KMS-11 (cell line): ENCODE results near the gene SLC16A6.
"Not testable (repeated sequence)": the region's sequence is repeated elsewhere in the genome, so short reads cannot be mapped to it uniquely, and the experiment has no call there.

Experiments used
- H2AFZ ChIP-seq: fragments of 200-600 bp; sonication (generic); 2 replicates; pipeline ENCODE4 v1.6.1; 2016; ENCODE audit warnings: antibody characterized with exemption, mixed run types, low read depth
- H3K27ac ChIP-seq: fragments of 200-600 bp; sonication (generic); 2 replicates; pipeline ENCODE4 v1.6.1; 2016; ENCODE audit warnings: mild to moderate bottlenecking, mixed run types
- H3K27me3 ChIP-seq: fragments of 200-600 bp; sonication (generic); 2 replicates; pipeline ENCODE4 v1.6.1; 2017; ENCODE audit warnings: mild to moderate bottlenecking, low read depth, mixed run types, moderate library complexity; ENCODE audit not compliant: insufficient read depth
- H3K36me3 ChIP-seq: fragments of 200-600 bp; sonication (generic); 2 replicates; pipeline ENCODE4 v1.6.1; 2017; ENCODE audit warnings: mild to moderate bottlenecking, mixed run types; ENCODE audit not compliant: insufficient read depth
- H3K4me1 ChIP-seq: fragments of 200-600 bp; sonication (generic); 2 replicates; pipeline ENCODE4 v1.6.1; 2016; ENCODE audit warnings: mild to moderate bottlenecking, low read depth, mixed run types; ENCODE audit not compliant: poor library complexity, severe bottlenecking
- H3K4me2 ChIP-seq: fragments of 200-600 bp; sonication (generic); 2 replicates; pipeline ENCODE4 v1.7.0; 2016; ENCODE audit warnings: mild to moderate bottlenecking, mixed run types
- H3K4me3 ChIP-seq: fragments of 200-600 bp; sonication (generic); IDR thresholded peaks from 2 replicates; pipeline ENCODE4 v1.6.1; 2017; ENCODE audit warnings: low read depth, low read length, mixed read lengths; ENCODE audit not compliant: insufficient read depth
- H3K79me2 ChIP-seq: fragments of 200-600 bp; sonication (generic); 2 replicates; pipeline ENCODE4 v1.6.1; 2016; ENCODE audit warnings: low read depth, mixed run types; ENCODE audit not compliant: insufficient read depth
- H3K9ac ChIP-seq: fragments of 200-600 bp; sonication (generic); 2 replicates; pipeline ENCODE4 v1.6.1; 2016; ENCODE audit warnings: mild to moderate bottlenecking, mixed run types
- H4K20me1 ChIP-seq: fragments of 200-600 bp; sonication (generic); 2 replicates; pipeline ENCODE4 v1.6.1; 2016; ENCODE audit warnings: mild to moderate bottlenecking, mixed run types; ENCODE audit not compliant: insufficient read depth
- TF ChIP-seq, protein P1 (sequence below): fragments of 200-600 bp; sonication (generic); conservative IDR thresholded peaks from 2 replicates; pipeline ENCODE4 v1.6.1; 2017; ENCODE audit warnings: low read depth, mild to moderate bottlenecking, antibody characterized with exemption, low read length, moderate library complexity, mixed read lengths

The SLC16A6 gene

DNA sequence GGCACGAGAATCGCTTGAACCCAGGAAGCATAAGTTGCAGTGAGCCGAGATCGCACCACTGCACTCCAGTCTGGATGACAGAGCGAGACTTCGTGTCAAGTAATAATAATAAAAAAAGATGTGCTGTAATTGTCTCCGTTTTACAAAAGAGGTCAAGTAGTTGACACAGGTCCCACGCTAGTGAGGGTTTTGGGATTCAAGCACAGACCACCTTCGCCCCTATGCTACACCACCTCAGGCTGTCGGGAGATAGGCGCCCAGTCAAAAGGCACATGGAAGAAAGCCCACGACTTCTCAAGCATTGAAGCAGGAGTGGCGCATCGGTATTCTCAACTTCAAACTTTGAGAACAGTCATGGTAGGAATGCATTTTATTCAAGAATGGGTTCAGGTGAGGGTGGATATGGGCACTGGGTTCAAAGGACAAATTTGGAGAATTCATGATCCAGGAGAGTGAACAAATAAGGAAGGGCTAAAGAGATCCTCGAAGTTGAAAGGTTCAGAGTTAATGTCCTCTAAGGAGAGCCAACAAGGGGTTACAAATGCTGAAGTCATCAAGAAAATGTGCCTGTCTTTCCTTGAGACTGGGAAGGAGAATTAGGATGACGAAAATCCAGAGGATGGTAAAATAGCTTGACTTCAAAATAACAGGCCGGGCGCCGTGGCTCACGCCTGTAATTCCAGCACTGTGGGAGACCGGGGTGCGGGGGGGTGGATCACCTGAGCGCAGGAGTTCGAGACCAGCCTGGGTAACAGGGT is 44.5 kb downstream of the SLC16A6 start:
- H3K4me3 ChIP-seq, result peak overlapping the region; percentile 27
- H2AFZ ChIP-seq, result no peak overlapping the region
- peaks cover 16% of the 10 kb centered on the region for H3K4me1 ChIP-seq
- H3K79me2 ChIP-seq, result no peaks in the 10 kb centered on the region
- H3K27me3 ChIP-seq, result no peaks in the 10 kb centered on the region
- no peaks in the 10 kb centered on the region for H3K36me3 ChIP-seq
- peak overlapping the region; percentile 91; the same call in 1 of the 2 replicates for H3K9ac ChIP-seq
- TF ChIP-seq, protein P1, sequence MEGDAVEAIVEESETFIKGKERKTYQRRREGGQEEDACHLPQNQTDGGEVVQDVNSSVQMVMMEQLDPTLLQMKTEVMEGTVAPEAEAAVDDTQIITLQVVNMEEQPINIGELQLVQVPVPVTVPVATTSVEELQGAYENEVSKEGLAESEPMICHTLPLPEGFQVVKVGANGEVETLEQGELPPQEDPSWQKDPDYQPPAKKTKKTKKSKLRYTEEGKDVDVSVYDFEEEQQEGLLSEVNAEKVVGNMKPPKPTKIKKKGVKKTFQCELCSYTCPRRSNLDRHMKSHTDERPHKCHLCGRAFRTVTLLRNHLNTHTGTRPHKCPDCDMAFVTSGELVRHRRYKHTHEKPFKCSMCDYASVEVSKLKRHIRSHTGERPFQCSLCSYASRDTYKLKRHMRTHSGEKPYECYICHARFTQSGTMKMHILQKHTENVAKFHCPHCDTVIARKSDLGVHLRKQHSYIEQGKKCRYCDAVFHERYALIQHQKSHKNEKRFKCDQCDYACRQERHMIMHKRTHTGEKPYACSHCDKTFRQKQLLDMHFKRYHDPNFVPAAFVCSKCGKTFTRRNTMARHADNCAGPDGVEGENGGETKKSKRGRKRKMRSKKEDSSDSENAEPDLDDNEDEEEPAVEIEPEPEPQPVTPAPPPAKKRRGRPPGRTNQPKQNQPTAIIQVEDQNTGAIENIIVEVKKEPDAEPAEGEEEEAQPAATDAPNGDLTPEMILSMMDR, result no peak
- H4K20me1 ChIP-seq, result no peaks in the 10 kb centered on the region
- peak overlapping the region; percentile 61 for H3K4me2 ChIP-seq
- peak overlapping the region; percentile 90 for H3K27ac ChIP-seq

- Histone ChIP-seq H2AFZ (no peak overlapping the region), H3K79me2 (no peaks in the 10 kb centered on the region), H3K27me3 (no peaks in the 10 kb centered on the region), H3K27ac (peak overlapping the region; percentile 95; the same call in 1 of the 2 replicates), H3K9ac (no peak overlapping the region; the same call in 1 of the 2 replicates), H3K4me3 (no peak overlapping the region), H4K20me1 (no peaks in the 10 kb centered on the region), H3K4me1 (peaks cover 61% of the 10 kb centered on the region), H3K36me3 (no peaks in the 10 kb centered on the region), H3K4me2 (peak overlapping the region; percentile 99; the same call in 1 of the 2 replicates)
- TF ChIP-seq, protein P1, result no peak
These were observed 51.1 kb downstream of the SLC16A6 start for GRCh38 chr17:68239632-68240366.

DNA sequence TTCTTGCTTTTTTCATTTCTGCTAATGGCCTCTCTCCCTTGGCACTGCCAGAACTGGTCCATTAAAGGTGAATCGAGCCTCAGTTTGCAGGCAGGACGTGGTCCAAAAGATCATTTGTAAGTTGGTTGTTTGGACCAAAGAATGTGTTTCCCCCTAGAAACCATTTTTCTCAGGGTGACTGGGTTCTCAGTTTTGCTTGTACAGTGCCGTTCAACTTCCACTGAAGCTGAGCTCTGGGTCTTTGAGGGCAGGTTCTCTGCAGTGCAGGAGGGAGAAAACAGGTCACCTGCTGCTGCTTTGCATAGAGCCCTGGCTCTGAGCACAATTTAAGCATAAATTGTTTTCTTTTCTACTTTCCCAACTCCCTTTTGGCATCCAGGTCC is 52.1 kb downstream of the SLC16A6 start:
- no peaks in the 10 kb centered on the region for H3K27me3 ChIP-seq
- H3K4me3 ChIP-seq, result no peak overlapping the region
- TF ChIP-seq, protein P1, result no peak
- H2AFZ ChIP-seq, result peak overlapping the region; percentile 60; the same call in 1 of the 2 replicates
- peak overlapping the region; percentile 95 for H3K27ac ChIP-seq
- peaks cover 71% of the 10 kb centered on the region for H3K4me1 ChIP-seq
- no peaks in the 10 kb centered on the region for H3K36me3 ChIP-seq
- H3K9ac ChIP-seq, result peak overlapping the region; percentile 65
- H4K20me1 ChIP-seq, result no peaks in the 10 kb centered on the region
- H3K4me2 ChIP-seq, result peak overlapping the region; percentile 99
- no peaks in the 10 kb centered on the region for H3K79me2 ChIP-seq

- H4K20me1 ChIP-seq, result no peaks in the 10 kb centered on the region
- TF ChIP-seq, protein P1, result no peak
- H3K27me3 ChIP-seq, result no peaks in the 10 kb centered on the region
- H3K9ac ChIP-seq, result peak overlapping the region; percentile 65
- H3K36me3 ChIP-seq, result no peaks in the 10 kb centered on the region
- peak overlapping the region; percentile 95 for H3K27ac ChIP-seq
- H2AFZ ChIP-seq, result peak overlapping the region; percentile 60
- H3K4me2 ChIP-seq, result peak overlapping the region; percentile 99
- H3K4me1 ChIP-seq, result peaks cover 73% of the 10 kb centered on the region
- H3K4me3 ChIP-seq, result no peak overlapping the region
- H3K79me2 ChIP-seq, result no peaks in the 10 kb centered on the region
These were observed 52.6 kb downstream of the SLC16A6 start for GRCh38 chr17:68238164-68238870.

- H3K27me3 ChIP-seq, H3K4me3 ChIP-seq, H3K79me2 ChIP-seq, H3K36me3 ChIP-seq, H4K20me1 ChIP-seq: not testable (repeated sequence)
- H3K4me2 ChIP-seq, result peak overlapping the region; percentile 99
- H3K27ac ChIP-seq, result peak overlapping the region; percentile 95
- H2AFZ ChIP-seq, result peak overlapping the region; percentile 60
- peak overlapping the region; percentile 65 for H3K9ac ChIP-seq
- H3K4me1 ChIP-seq, result peaks cover 79% of the 10 kb centered on the region
These were observed 53.4 kb downstream of the SLC16A6 start for GRCh38 chr17:68237369-68238163.

- H3K27ac ChIP-seq, result peak overlapping the region; percentile 83
- H3K4me2 ChIP-seq, result peak overlapping the region; percentile 63
- peak overlapping the region; percentile 35; the same call in 1 of the 2 replicates for H3K9ac ChIP-seq
- H3K27me3 ChIP-seq, H4K20me1 ChIP-seq, H3K79me2 ChIP-seq, H3K4me3 ChIP-seq, H3K36me3 ChIP-seq: not testable (repeated sequence)
- H2AFZ ChIP-seq, result peak overlapping the region; percentile 41; the same call in 1 of the 2 replicates
- peaks cover 71% of the 10 kb centered on the region for H3K4me1 ChIP-seq
These were observed 55.6 kb downstream of the SLC16A6 start for GRCh38 chr17:68235336-68235791.
